HG02763 (cell line): ENCODE data around the gene PCED1B.

ENCODE experiments used
- ATAC-seq: cut with Tn5 transposase; IDR thresholded peaks from one replicate; pipeline ENCODE4 v1.9.1; 2021; ENCODE audit warnings: mild to moderate bottlenecking, moderate library complexity; ENCODE audit not compliant: unreplicated experiment

The PCED1B gene

DNA sequence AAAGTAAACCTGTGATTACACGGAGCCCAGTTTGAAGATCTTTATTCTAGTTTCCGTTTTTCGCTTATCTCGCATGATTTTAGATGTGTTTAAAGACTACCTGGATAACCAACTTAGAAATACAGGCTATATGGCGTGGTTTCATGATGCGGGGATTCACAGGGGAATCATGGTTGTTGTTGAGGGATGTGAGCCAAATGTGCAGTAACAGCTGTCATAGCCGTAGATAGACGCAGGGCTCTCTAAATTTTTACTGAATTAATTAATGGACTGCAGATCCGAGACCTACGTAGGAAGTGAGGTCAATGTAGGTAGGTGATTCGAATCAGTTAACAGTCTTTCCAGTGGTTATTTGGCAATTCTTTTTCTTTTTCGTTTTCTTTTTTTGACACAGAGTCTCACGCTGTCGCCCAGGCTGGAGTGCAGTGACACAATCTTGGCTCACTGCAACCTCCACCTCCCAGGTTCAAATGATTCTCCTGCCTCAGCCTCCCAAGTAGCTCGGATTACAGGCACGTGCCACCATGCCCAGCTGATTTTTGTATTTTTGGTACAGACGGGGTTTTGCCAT is 145.2 kb downstream of the PCED1B start:
- ATAC-seq = no peak

DNA sequence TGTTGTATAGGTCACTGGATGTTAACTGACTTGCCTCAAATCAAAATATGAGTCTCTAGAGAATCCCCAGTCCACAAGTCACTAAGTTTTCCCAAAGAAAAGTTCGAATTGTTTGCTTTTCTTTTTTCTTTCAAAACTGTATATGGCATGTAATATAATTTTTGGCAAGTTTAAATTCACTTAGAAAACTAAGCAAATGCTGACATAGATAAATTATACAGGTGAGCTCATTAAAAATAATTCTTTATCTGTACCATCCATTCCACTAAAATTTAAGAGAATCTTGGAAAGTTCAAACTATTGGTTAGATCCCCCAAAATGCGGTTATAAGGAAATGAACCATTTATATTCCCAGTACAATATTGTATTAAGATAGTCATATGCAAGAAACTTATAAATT is 145.9 kb downstream of the PCED1B start:
- no peak for ATAC-seq

DNA sequence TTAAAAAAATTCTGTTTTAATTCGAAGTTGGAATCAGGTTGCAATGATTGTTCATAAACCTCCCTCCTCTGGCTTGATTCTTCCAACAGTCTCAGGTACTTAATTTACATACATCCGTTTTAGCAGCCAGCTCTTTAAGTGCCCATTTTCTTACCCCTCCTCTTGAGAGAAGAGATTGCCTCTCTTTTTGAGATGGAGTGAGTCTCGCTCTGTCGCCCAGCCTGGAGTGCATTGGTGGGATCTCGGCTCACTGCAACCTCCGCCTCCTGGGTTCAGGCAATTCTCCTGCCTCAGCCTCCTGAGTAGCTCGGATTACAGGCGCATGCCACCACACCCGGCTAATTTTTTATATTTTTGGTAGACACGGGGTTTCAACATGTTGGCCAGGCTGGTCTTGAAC is 146.8 kb downstream of the PCED1B start:
- no peak for ATAC-seq

DNA sequence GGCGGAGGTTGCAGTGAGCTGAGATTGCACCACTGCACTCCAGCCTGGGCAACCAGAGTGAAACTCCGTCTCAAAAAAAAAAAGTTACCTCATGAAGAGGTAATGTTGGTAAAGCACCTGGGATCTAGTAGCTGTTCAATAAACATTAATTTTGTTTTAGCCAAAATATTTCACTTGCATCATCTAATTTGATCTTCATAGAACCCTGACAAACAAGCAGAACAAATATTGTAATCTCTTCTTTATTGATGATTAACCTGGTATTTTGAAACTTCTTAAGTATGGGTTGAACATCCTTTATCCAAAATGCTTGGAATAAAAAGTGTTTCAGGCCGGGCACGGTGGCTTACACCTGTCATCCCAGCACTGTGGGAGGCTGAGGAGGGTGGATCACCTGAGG is 149.4 kb downstream of the PCED1B start:
- ATAC-seq = no peak

DNA sequence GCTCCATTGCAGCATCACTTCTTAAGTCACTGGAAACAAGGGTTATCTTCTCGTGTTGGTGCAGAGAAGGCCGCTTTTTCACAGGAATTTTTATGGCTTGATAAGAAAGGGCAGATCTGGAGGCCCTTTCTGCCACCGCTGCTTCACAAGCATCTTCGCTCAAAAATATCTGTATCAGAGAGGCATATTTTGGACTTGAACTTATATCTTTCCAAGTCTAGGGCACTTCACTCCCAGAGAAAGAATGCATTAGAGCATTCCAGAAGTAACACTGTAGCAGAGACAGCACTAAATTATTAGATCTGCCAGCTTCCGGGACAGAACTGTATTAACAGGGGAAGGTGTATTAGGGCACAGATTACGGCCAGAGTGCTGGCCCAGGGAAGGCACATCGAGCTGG is 152.0 kb downstream of the PCED1B start:
- ATAC-seq = no peak

DNA sequence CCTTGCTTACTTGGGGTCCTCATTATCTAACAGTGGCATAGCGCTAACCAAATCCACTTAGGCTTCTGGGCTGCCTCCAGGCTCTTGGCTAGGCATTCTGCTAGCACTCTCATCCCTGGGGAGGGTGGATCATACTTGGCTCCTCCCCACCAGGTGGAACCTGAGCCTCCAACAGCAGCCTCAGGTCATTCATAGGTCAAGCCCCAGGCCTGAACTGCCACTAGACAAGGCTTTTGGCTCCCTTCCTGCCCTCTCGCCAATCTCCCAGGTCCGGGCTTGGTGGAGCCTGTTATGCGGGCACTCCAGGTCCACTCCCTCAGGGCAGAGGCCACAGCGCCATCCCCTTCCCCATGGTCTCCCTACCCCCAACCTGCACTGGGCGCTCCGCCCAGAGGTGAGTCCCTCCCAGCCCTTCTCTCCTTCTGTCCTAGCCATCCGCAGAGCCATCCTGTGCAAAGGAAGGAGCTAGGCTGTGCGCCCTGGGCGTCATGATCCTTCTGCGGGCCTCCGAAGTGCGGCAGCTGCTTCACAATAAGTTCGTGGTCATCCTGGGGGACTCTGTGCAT is 155.2 kb downstream of the PCED1B start:
- ATAC-seq = no peak

DNA sequence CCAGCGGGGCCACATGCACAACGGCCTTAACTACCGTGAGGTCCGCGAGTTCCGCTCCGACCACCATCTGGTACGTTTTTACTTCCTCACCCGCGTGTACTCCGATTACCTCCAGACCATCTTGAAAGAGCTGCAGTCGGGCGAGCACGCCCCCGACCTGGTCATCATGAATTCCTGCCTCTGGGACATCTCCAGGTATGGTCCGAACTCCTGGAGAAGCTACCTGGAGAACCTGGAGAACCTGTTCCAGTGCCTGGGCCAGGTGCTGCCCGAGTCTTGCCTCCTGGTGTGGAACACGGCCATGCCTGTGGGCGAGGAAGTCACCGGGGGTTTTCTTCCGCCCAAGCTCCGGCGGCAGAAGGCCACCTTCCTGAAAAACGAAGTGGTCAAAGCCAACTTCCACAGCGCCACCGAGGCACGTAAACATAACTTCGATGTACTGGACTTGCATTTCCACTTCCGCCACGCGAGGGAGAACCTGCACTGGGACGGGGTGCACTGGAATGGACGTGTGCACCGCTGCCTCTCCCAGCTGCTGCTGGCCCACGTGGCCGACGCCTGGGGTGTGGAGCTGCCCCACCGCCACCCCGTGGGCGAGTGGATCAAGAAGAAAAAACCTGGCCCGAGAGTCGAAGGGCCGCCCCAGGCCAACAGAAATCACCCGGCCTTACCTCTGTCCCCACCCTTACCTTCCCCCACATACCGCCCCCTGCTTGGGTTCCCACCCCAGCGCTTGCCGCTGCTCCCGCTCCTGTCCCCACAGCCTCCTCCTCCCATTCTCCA is 156.0 kb downstream of the PCED1B start:
- ATAC-seq = no peak

DNA sequence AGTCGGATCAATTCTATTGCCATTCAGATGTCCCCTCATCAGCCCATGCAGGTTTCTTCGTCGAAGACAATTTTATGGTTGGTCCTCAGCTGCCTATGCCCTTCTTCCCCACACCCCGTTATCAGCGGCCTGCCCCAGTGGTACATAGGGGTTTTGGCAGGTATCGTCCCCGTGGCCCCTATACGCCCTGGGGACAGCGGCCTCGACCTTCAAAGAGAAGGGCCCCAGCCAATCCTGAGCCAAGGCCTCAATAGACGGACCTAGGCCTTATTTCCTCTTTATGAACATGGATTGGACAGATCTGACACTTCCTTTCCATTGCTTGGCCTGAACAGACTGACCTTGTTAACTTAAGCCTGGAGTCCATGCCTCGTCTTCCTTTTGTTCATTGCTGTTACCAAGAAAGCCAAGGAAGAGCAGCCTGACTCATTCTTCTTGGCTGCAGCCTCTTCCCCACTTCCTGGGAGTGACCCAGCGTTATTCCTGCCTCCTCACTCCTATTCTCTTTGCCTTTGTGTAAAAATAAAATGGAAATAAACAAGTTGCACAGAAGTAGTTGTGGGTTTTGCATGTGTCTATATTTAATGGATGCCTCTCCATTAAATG is 156.8 kb downstream of the PCED1B start:
- ATAC-seq = no peak

DNA sequence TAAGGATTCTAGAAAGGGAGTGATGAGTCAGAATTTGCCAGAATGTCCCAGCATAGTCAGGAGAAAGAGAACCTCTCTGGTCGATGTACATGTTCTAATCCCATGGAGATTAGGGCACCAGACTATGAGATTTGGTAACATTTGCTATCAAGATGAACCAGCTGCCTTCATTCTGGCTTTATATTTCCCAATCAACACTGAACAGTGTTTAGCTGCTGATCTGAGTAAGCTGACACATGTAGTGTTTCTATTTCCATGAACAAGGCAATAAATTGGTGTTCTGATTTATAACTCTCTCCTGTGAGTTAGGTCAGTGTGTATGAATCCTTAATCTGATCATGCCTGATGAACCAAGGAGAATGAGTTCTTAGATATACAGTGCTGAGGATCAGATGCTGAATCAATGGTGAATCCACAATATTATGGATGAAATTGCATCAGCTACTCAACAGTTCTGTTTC is 158.4 kb downstream of the PCED1B start:
- no peak for ATAC-seq

DNA sequence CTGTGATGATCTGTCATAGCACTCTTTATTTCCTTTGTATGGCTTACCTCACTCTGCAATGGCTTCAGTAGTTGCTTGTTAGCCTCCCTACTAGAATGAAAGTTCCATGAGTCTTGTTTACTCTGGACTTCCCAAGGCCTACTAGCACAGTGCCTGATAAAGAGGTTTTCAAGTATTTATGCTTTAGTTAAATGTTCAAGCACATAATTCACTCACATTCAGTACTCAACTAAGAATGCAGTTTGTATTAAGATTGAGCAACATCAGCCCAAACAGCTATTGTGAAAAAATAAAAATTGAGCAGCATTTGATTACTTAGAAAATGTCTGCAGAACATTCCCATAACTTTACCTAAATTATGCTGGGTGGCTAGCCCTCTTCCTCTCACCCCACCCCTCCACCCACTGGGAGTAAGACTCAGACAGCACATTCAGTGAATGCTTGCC is 159.3 kb downstream of the PCED1B start:
- no peak for ATAC-seq

DNA sequence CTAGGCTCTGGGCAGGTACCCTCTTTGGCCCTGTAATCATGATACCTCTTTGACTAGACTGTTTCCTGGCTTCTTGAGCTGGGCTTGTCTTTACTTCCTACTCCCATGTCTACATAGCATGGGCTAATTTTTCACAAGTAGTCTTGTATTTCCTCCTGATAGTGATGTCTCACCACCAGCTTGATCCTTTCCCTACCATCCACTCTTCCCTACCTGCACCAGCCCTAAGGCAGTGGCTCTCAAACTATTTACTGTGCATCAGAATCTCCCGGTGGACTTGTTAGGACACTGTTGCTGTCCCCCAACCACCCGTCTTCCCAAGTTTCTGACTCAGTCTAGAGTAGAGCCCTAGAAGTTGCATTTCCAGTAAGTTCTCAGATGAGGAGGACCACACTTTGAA is 163.0 kb downstream of the PCED1B start:
- ATAC-seq = no peak

DNA sequence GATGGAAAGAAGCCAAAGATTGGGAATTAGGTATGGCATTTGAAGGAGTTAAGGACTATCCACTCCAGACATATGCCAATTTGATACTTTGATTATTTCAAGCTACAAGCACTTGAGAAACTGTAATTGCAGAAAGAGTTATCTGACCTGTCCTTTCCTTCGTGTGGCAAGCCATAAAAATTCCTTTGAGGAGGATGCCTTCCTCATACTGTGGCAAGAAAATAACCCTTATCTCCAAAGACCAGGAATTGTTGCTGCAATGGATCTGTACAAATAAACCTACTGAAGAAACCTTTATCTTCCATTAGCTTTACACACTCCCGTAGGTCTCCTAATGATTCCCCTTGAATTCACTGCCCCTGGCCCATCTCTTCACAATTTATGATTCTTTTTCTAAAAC is 165.4 kb downstream of the PCED1B start:
- no peak for ATAC-seq

DNA sequence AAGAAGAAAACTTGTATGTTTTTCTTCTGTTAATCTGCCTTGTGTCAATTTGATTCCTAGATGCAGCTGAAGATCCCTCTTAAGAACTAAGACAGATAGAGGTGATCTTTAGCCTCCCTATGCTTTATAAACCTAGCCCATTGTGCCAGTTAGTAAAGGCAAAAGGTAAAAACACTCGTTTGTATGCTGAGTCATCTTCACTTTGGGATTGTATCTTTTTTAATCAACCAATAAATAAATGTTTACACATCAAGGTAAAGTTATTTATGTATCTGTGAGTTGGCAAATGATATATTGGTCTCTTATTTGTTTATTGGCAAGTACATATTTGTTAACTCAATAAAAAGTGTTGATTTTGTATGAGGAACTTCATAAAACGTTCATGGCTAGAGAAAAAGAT is 166.2 kb downstream of the PCED1B start:
- ATAC-seq = no peak

DNA sequence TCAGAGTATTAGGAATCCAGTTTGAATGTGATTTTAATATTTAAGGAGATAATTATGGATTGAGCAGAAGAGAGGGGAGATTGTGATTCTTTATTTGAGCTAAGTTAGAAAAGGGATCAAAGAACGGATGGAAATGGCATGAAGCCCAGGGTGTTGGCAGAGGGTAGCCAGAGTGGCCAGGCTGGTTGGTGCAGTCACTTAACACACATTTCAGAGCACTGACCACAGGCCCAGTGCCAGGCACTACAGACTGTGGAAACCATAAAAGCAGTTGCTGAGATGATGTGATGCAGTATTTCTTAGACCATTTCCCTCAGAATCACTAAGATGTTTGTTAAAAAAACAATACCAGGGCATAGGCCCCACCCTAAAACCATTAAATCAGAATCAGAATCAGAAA is 168.0 kb downstream of the PCED1B start:
- no peak for ATAC-seq

DNA sequence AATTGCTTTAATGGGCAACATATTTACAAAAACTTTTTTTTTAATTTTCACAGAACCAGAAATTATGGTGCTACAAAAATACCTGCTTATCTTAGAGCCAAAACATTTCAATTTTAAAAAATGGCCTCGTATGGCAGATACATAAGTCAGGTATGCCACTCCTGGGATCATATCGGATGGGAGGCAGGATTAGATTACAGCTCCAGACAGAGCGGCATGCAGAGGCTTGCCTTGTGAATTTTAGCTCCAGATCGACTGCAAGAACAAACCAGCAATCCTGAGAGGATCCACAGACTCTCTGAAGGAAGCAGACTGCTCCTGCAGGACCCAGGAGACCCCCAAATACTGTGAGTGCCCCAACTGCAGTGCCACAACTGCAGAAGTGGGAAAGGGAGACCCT is 169.7 kb downstream of the PCED1B start:
- no peak for ATAC-seq

DNA sequence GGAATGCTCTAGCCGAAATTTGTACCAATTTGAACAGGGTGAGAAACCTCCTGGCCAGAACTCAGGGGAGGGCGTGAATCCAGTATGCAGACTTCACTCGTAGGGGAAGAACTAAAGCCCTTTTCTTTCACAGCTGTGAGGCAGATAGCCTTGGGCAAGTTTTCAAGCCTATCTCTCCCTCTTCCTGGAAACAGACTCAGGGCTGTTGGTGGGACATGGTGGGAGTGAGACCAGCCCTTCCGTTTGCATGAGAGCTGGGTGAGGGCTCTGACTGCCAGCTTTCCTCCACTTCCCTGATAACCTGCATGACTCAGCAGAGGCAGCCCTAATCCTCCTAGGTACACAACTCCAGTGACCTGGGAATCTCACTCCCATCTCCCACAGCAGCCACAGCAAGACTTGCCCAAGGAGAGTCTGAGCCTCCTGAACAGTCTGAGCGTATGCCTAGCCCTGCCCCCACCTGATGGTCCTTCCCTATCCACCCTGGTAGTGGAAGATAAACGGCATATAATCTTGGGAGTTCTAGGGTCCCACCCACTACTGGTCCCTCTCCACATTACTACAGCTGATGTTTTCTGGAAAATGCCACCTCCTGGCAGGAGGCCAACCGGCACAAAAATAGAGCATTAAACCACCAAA is 170.4 kb downstream of the PCED1B start:
- no peak for ATAC-seq

DNA sequence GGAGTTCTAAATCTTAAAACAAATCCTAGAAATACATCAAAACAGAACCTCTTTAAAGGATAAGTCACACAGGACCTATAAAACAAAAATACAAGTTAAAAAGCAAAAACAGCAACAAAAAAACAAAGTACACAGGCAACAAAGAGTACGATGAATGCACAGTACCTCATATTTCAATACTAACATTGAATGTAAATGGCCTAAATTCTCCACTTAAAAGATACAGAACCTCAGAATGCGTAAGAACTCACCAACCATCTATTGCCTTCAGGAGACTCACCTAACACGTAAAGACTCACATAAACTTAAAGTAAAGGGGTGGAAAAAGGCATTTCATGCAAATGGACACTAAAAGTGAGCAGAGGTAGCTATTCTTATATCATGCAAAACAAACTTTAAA is 172.5 kb downstream of the PCED1B start:
- ATAC-seq = no peak

DNA sequence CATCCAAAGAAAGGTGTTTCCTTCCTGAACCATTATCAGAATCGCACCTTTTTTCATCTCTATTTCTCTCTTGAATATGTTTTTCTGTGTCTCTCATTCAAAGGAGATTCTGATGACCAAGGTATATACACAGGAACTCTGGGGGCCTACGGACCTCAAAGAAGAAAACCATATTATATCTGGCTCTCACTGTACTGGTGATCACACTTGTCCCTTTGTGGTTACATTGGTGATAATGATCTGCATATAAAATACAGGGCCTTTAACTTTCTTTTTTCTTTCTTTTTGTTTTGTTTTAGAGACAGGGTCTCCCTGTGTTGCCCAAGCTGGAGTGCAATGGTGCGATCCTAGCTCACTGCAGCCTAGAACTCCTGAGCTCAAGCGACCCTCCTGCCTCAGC is 185.5 kb downstream of the PCED1B start:
- no peak for ATAC-seq

DNA sequence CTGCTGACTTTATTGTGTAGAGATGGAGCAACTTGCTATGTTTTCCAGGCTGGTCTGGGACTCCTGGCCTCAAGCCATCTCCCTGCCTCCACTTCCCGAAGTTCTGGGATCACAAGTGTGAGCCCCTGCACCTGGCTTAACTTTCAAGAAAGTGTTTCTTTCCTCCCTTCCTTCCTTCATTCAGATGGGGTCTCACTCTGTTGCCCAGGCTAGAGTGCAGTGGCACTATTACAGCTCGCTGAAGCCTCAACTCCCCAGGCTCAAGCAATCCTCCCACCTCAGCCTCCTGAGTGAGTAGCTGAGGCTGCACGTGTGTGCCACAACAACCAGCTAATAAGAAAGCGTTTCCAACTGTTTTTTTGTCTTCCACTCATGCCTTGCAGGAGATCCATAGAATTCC is 186.0 kb downstream of the PCED1B start:
- ATAC-seq = no peak

DNA sequence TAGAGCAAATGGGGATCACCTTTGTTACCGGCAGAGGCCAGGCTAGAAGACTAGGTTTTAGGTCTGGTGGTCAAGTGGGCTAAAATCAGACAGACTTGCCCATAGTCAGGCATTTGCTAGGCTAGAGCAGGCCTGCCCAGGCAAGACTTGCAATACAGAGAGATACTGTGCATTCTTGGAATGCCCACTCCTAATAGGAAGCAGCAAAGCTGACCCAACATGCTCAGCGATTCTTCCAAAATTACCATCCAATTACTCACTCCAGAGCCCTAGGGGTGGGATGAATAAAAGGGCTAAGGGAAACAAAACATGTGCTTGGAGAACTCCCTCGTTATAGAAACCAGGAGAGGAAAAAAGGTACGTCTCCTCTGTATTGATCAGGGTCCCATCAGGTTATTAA is 188.2 kb downstream of the PCED1B start:
- no peak for ATAC-seq
